Loucy (cell line): Measurements from ENCODE around the gene CDH13.

Experiments
- EZH2phosphoT487 ChIP-seq: fragments of 200-600 bp; IDR thresholded peaks from 2 replicates; pipeline ENCODE4 v1.6.1; 2018; ENCODE audit warnings: antibody characterized with exemption, mild to moderate bottlenecking, moderate library complexity, borderline replicate concordance
- TF ChIP-seq, protein P1 (sequence below): fragments of 200-600 bp; sonication (generic); conservative IDR thresholded peaks from 2 replicates; pipeline ENCODE4 v1.5.1; 2014; ENCODE audit warnings: mild to moderate bottlenecking, antibody characterized with exemption, low read length

DNA sequence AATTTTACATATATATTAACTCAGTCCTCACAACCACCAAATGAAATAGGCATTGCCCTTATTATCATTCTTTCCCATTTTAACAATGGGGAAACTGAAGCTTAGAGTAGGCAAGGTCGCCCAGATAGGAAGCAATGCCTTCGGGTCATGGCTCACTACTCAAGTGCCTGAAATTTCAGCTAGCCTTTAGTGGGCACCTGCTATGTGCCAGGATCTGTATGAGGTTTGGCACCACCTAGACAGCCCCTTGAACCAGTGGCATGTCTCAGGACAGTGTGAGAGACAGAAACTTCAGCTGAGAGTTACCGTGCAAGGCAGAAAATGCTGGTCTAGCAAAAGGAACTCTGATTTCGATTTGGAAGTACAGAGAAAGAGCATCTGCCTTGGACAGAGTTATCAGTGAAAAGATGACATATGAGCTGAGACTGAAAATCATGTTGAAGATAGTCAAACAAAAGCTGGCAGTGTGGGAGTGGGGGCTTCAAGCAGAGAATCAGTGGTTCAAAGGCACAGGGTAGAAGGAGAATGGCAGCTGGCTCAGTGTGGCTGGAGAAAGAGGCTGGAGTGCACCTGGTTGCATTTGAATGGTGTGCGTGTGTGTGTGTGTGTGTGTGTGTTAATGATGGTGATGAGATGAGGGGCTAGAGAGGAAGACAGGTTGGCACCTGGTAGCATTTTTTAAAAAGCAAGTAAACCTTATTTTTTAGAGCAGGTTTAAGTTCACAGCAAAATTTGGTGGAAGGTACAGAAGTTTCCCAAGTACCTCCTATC is 29.1 kb downstream of the CDH13 start:
- TF ChIP-seq, protein P1, sequence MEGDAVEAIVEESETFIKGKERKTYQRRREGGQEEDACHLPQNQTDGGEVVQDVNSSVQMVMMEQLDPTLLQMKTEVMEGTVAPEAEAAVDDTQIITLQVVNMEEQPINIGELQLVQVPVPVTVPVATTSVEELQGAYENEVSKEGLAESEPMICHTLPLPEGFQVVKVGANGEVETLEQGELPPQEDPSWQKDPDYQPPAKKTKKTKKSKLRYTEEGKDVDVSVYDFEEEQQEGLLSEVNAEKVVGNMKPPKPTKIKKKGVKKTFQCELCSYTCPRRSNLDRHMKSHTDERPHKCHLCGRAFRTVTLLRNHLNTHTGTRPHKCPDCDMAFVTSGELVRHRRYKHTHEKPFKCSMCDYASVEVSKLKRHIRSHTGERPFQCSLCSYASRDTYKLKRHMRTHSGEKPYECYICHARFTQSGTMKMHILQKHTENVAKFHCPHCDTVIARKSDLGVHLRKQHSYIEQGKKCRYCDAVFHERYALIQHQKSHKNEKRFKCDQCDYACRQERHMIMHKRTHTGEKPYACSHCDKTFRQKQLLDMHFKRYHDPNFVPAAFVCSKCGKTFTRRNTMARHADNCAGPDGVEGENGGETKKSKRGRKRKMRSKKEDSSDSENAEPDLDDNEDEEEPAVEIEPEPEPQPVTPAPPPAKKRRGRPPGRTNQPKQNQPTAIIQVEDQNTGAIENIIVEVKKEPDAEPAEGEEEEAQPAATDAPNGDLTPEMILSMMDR: no peak
- TF ChIP-seq EZH2phosphoT487: no peak
